Measurements from ENCODE around the gene EPHA10.
"Not testable (repeated sequence)": the region's sequence is repeated elsewhere in the genome, so short reads cannot be mapped to it uniquely, and the experiment has no call there.

EPHA10 gene

DNA sequence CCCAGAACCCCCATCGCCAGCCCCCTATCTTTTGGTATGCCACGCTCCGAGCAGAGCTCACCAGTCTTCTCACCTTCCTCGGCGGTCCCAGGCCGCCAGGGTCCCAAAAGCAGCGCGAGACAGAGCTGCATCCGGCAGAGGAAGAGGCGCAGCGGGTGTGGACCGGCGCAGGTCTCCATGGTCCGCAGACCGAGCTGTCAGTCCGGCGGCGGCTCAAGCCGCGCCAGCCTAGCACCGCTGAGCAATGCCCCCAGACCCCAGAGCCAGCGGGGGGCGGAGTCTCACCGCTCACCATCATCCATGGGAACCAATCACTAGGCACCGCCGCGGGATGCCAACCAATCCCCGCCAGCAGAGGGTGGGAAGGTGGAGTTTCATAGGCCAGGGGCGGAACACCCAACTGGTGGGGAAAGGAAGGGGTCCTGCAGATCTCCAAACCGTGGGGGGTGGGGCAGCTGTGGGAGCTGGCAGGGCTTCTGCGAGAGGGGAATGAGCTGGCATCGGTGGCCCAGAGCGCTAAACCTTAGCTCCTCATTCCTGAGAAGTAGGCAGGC lies at the start of gene EPHA10:
Gene EPHA10, minus strand, starts transcription at position 233 of the 554 bp plus-strand sequence. Its CDS starts 54 bp downstream, at position 179.
- no peak for DNase-seq

DNA sequence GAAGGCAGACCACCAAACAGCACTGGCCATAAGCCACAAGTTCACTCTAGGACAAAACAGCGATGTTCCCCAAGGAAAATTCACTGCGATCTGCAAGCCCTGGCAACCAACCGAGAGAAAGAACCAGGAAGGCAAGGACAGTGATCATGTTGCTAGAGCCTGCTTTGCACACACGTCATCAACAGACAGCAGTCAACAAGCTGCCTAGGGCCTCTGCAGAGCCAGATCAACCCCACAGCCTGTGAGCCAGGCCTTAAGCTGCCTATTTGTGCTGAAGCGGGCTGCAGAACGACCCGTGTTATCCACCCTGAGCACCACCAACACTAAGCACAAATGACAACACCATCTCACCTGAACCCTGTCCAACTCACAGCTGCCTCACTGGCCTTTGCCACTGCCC lies 49.3 kb upstream of the EPHA10 start:
- DNase-seq: no peak

DNA sequence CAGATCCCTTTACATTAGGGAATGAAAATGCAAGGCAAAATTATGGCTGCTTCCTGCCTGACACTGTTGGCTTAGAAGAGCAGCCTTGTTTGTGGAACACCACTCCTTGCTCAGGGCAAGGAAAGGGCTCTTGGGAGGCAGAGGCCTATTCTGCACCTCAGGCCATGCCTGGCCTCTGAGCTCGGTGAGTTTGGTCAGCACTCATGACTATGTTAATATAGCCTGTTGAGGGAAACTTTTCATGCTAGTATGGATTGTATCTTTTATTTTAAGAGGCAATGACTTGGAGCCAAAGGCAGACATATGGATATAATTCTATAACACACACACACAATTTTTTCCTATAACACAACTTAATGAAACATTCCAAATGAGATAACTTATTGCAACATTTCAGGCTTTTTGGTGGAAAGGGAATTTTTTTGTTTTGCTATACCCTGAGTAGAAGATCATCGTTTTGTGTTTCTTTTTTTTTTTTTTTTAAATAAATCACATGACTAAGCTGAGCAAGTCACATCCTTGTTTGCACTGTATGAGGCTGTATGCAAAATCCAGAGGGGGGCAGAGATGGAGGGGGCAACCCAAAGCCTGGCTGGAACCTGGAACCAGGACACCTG lies 48.7 kb upstream of the EPHA10 start:
- DNase-seq: no peak

DNA sequence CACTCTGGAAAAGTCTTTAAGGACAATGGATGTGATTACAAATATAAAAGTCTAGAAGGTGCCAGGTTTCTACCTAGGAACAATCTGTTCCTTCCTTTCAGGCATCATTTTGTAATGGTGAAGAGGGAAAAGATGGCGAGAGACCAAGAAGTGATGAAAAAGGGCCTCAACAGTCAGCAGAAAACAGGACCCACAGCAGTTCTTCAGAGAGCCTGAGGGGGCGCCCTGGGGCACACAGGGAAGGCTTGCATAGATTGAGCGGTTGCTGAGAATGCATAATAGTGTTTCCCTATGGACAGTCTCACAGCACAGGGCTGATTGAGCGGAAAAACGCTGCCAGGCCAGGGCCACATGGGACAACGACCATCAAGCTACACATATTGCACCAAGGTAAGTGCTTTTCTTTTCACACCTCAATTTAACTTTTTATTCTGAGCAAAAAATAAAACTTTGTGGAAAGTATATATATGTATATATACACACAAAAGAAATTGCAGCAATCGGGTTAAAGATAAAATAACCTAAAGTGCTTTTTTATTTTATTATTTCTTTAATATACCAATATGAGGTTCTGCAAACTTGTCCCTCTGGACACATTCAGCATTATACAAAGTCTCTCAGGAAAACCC lies 46.2 kb upstream of the EPHA10 start:
- DNase-seq: peak; percentile 83

DNA sequence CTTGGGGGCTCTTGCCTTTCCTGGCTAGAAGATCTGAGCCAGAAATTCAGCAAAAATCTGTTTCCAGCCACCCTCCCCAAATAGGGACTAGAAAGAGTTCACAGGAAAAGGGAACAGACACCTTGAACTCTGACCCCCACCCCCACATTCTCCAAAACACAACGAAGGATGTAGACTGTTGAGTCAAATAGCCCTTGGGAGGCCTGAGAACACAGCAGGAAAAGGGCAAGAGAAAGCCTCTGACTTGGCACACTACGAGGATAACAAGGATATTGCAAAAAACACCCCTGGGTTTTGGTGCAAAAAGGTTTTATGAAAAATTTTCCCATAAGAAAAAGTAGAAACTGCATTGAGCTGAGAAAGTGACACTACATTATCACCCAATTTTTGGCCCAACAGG lies 45.0 kb upstream of the EPHA10 start:
- no peak for DNase-seq

DNA sequence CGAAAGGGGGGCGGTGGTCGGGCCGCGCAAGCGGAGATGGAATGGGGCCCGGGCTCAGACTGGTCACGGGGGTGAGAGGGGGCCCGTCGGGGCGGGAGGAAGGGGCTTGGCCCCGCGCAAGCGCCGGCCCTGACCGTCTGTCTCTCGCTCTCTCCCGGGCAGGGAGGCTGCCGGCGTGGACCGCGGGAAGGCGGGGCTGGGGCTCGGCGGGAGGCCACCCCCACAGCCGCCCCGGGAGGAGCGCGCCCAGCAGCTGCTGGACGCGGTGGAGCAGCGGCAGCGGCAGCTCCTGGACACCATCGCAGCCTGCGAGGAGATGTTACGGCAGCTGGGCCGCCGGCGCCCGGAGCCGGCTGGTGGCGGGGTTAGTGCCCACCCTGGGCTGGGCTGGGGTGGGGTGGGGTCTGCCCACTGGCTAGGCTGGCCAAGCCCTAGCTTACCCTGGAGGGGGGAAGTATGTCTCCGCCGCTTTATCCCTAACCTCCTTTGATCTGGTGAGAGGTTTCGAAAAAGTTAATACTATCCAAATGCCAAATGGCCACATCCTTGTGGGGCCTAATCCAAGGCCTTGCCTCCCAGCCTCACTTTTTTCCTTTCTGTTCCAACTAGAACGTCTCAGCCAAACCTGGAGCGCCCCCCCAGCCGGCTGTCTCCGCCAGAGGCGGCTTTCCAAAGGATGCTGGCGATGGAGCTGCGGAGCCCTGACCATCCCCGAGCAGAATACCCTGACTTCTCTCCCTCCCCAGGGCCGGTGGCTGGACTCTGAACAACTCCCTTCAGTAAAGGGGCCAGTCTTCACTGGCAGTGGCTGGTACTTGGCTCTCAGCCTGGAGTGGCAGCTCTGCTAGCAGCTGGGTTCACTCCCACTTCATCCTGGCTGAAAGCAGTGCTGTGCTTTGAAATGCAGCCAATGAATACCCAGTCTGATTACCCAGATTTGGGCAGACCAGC lies 43.7 kb upstream of the EPHA10 start:
- DNase-seq: peak; percentile 62

DNA sequence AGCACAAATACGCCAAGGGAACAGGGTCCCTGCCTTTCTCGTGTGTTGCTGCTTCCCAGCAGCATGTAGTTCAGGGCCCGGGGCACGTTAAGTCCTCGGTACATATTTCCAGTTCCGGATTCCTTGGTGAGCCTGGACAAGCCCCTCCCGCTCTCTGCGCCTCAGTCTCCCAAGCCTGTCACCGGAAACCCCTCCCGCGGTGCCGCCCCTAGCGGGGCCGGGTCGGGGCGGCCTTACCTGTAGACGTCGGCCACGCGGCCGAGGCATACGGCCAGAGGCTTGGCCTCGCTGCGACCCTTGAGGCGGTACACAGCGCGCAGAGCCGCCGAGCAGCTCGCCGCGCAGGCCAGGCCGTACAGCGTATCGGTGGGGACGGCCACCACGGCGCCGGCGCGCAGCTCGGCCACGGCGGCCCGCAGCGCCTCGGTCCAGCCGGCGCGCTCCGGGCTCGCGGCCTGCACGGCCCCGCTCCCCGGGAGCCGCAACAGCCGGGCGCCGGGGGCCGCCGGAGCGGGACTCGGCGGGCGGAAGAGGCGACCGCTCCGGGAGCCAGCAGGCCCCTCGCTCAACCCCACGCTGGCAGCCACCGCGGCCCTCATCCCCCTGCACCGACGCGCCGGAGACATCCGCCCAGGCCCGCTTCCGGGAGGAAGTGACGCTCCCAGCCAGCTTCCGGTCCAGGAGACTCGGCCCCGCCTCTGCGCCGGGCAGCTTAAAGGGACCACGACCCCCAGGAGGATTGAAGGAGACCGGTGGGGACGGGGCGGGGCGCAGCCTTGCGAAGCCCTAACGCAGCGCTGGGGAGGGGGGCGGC lies 42.8 kb upstream of the EPHA10 start, which contains the start of the genes C1orf122 and YRDC:
Gene C1orf122, plus strand, starts transcription at position 236 of the 814 bp plus-strand sequence. CDS start 615 bp downstream, outside the sequence.
Gene YRDC, minus strand, starts transcription at position 654 of the 814 bp plus-strand sequence. Its CDS starts 28 bp downstream, at position 626.
- DNase-seq: peak; percentile 96

DNA sequence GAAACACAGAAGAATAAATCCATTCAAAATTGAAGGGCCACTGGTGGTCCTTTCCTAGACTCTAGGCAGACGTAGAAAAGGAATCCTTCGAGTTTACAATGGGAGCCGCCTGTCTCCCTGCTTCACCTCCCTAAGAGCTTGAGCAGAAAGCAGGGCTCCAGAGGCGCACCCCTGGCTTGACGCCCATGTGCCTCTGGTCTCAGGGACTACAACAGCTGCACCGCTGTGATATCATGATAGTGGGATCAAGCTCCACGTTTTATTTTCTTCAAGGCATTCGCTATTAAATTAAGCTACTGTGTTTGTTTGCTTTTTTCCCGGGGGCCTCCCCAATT lies 42.3 kb upstream of the EPHA10 start:
- DNase-seq: no peak

DNA sequence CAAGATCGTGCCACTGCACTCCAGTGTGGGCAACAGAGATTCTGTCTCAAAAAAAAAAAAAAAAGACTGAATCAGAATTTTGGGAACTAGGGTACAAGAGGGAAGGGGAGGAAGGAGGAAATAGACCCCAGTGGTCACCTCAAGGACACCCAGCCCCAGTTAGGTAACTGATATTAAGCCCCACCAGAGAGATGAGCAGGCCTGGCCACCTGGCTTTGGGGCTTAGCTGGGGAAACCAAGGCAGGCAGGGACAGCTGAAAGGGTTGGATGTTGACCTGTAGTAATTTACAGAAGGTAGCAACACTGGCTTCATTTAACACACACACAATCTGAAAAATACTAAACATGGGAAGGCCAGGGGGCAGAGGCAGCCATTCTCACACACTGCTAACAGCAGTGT lies 37.5 kb upstream of the EPHA10 start:
- DNase-seq: no peak

DNA sequence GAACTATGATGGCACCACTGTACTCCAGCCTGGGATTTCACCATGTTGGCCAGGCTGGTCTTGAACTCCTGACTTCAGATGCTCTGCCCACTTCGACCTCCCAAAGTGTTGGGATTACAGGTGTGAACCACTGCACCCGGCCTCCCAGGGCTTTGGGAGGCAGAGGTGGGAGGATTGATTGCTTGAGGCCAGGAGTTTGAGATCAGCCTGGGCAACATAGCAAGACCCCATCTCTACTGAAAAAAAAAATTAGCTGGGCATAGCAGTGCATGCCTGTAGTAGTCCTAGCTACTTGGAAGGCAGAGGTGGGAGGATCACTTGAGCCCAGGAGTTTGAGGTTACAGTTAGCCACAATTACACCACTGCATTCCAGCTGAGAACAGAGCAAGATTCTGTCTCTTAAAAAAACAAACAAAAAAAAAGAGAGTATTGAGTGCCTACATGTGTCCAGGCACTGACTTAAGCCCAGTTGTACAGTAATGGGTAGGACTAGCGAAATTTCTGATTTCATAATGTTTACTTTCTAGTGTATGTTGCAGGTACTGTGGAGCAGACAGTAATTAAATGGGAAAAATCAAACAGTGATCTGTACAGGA lies 32.9 kb upstream of the EPHA10 start:
- DNase-seq: no peak

DNA sequence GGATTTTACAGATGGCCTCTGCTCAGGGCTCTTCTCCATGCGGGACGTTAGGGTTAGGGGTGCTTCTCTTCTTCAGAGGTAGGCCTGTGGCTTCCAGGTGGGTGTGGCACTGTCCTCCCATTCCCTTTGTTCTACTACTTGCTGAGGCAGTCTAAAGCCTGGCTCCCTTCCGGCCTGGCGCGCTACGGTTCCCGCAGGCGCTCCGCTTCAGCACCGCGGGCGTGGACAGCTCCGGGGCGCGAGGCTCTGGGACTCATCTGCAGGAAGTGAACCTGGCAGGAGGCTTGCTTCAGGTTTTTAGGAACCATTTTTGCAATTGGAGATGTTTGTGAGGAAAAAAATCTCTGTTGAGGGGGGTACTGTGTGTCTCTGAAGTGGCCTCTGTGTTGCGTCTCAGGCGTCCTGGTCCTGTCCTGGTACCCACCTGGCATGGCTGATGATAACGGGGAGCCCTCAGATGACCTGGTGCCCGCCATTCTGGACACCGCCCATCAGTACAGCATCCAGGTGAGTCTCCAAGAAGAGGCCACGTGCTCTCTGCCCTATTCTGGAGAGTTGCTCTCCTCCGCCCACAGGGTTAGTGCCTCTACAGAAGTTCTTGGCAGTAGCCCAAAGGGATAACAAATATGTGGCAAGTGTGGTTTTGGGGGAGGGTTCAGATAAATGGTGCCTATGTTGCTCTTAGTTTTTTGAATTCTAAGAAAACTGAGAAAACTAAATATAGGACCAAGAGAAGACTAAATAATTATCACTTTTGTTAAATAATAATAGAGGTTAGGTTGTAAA lies 30.6 kb upstream of the EPHA10 start:
- DNase-seq: peak; percentile 60

DNA sequence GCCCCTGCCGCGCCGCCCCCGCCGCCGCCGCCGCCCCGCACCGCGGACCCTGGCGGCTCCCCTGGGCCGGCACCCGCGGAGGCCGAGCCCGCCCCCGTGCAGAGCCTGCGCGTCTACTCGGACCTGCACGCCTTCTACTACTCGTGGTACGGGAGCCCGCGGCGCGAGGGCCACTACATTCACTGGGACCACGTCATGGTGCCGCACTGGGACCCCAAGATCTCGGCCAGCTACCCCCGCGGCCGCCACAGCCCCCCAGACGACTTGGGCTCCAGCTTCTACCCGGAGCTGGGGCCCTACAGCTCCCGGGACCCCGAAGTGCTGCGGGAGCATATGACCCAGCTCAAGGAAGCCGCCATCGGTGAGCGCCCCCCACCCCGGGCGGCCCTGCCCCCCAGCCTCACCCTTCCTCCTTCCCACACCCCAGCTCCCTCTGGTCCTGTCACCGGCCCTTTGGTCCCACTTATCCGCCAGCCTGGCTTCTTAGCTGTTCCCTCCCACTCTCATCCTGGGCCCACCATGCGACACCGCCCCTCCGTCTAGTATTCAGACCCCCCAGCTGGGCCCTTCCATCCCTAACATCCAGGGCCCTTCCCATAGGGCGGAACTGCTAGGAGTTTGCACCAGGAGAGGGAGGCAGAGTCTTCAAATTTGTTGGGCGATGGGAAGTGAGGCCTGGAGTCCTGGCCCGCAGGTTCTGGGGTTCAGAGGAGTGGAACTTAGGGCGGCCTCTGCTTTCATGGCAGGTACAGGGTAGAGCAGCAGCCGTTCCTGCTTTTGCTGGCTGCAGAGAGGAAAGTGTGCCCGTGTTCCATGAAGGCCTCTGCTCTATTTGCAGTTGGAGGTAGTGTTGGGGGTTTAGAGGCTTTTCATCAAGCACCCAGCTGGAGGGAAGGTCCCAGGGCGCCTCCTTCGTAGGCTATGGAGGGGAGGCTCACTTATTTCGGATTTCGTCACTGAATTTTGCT lies 29.7 kb upstream of the EPHA10 start:
- no peak for DNase-seq

DNA sequence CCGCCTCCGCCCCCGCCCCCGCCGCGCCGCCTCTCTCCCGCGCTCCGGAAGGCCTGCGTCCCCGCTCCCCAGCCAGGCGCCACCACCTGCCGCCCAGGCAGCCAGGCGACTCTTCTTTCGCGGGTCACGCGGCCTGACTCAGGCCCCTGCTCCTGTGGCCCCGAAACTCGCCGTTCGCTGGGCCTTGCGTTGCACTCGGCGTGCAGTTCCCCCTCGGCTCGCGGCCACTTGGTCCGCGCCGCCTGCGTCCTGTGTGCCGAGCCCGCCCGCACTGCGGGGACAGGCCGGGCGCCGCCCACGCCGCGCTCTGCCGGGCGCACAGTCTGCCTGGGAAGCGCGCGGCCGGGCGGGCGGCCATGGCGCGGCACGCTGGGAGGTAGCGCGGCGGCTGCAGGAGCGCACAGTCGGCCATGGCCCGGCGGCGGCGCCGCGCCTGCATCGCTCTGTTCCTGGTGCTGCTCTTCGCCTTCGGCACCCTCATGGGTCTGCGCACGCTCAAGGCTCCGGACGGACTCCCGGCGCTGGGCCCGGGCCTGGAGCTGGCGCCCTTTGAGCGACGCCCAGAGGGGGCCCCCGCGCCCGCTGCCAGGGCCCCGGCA lies 29.0 kb upstream of the EPHA10 start, which contains the start of gene MANEAL:
Gene MANEAL, plus strand, starts transcription at position 75 of the 599 bp plus-strand sequence. Its CDS starts 336 bp downstream, at position 411.
- DNase-seq: peak; percentile 43

DNA sequence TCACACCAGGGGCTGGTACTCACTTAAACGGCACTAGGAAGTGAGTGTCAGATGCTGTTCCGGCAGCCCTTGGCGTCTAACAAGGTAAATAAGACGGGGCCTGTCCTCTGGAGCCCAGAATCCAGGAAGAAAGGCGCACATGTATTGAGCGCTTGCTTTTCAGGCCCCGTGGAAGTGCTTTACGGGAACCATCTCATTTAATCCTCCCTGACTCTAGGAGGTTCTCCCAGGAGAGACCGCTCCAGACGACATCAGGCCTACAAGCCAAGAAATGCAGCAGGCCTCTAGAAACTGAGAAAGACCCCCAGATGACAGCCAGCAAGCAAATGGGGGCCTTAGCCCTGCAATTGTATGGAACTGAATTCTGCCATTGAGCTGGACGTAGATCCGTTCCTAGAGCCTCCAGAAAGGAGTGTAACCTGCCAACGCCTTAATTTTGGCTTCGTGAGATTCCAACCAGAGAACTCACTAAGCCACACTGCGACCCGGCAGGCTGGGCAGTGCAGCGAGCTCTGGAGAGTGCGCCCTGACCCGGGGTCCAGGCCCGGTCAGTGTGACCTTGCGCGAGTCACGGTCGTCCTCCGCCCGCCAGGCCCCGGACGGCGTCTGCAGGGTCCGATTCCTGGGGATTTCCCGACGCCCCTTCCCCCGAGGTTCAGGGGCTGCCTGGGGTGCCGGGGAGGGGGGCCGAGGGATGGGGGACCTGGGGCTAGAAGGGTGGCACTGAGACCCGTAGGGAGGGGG lies 28.2 kb upstream of the EPHA10 start:
- no peak for DNase-seq

DNA sequence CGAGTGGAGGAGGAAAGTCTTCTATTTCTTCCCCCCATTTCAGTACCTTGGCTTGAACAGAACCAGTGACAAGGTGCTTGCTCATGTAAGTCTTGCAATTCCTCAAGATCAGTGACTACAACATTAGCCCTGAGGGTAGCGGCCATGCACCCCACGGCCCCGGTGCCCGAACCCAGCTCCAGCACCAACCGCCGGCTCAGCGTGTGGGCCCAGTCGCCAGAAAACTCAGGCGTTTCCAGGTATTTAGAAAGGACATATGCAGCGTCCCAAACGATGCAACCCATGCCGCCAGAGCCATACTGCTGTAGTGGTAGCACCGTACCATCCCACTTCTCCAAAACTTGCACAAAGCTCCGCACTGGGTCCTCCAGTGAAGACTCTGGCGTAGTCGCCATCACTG lies 17.6 kb upstream of the EPHA10 start:
- no peak for DNase-seq

DNA sequence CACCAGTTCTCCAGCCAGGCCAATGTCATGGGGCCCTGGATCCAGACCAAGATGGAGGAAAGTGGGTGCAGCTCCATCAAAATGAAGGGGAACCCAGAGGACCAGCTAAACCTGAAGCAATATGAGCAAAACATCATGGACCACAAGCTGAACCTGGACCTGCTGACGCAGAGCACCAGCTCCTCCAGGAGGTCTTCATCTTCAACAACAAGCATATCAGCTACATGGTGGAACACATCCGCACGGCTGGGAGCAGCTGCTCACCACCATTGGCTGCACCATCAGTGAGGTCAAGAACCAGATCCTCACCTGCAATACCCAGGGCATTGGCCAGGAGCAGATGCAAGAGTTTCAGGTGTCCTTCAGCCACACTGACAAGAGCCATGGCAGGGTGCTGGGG lies 13.7 kb upstream of the EPHA10 start:
- DNase-seq: no peak

DNA sequence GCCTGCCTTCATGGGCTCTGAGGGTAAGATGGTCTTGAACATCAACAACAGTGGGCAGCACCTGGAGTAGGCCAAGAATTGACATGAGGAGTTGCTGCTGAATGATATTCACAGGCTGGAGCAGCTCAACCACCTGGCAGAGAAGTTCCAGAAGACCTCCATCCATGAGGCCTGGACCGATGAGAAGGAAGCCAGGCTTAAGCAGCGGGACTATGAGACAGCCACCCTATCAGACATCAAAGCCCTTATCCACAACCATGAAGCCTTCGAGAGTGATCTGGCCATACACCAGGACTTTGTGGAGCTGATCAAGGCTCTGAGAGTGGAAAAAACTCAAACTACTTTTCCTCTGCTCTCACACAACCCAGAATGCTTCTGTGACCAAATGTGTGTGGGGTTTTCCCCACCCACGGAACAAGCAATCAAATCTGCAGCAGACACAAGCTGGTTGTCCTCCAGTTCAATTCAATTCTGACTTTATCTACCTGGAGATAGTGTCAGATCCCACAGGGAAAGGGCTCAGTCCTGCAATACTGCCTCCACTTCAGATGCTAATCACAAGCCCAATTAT lies 12.1 kb upstream of the EPHA10 start:
- DNase-seq: no peak

DNA sequence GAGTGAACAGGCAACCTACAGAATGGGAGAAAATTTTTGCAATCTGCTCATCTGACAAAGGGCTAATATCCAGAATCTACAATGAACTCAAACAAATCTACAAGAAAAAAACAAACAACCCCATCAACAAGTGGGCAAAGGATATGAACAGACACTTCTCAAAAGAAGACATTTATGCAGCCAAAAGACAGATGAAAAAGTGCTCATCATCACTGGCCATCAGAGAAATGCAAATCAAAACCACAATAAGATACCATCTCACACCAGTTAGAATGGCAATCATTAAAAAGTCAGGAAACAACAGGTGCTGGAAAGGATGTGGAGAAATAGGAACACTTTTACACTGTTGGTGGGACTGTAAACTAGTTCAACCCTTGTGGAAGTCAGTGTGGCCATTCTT lies 6.5 kb upstream of the EPHA10 start:
- DNase-seq: not testable (repeated sequence)

All from activated CD4-positive, alpha-beta T cell treated with anti-CD3 and anti-CD28 coated beads, Interleukin-2, Interleukin-6, amounts not matched to agents 100 ng/mL and 50 ng/mL, durations not matched to agents 16 hours and 8 hours (primary cell).